ENCODE measurements around the gene KBTBD13.

The KBTBD13 gene

GRCh38 chr15:65115086-65115485 is 38.5 kb downstream of the KBTBD13 start, which contains the start of gene UBAP1L:
UBAP1L (minus strand) TSS chr15:65115200; CDS start chr15:65106215, 8,985 bp downstream.
- no peak for DNase-seq (ENCODE audit: low spot score)

DNA sequence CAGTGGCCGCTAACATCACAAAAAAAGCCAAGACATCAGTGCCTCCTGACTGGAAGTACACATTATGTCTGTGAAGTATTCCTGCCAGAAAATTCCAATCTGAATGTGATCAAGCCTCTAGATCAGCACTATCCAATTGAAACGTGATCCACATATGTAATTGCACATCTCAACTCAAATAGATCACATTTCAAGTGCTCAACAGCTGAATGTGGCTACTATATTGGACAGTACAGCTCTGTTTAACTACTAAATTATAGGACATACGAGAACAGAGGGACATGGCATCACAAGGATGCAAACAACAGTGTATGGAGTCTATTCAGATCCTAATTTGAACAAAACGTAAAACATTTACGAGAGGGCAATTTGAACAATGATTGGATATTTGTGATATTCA is 39.0 kb downstream of the KBTBD13 start:
- DNase-seq (ENCODE audit: low spot score): no peak
